Sigmoid colon (tissue), 7 donors: ENCODE measurements around the gene FGFR4. TPM values are rescaled to one million over a fixed set of nuclear protein-coding genes. Genes with fewer than 3 reads are reported as not detected.

Experiments
- DNase-seq: peaks from one replicate; pipeline ENCODE4 v3.0.0-alpha.2; 2019
- H3K27ac ChIP-seq, 4 donors: fragments of 200-600 bp; sonication (generic); one replicate each; pipeline ENCODE4 v1.5.1; 2016 to 2019; ENCODE audit warnings: mild to moderate bottlenecking in 1 of 4
- H3K27me3 ChIP-seq, 3 donors: fragments of 200-600 bp; sonication (generic); one replicate each; pipeline ENCODE4 v1.5.1; 2019; ENCODE audit warnings: mild to moderate bottlenecking in 1 of 3
- H3K36me3 ChIP-seq, 4 donors: fragments of 200-600 bp; sonication (generic); one replicate each; pipeline ENCODE4 v1.5.1; 2016 to 2019
- H3K4me1 ChIP-seq, 4 donors: fragments of 200-600 bp; sonication (generic); one replicate each; pipeline ENCODE4 v1.5.1; 2017 to 2019
- H3K4me3 ChIP-seq, 4 donors: fragments of 200-600 bp; sonication (generic); one replicate each; pipeline ENCODE4 v1.5.1; 2017 to 2019; ENCODE audit warnings: mild to moderate bottlenecking in 2 of 4, moderate library complexity in 1 of 4
- H3K9me3 ChIP-seq, 4 donors: fragments of 200-600 bp in 3 of 4; sonication (generic) in 3 of 4; one replicate each; pipeline versions ENCODE4 v1.5.1 to v1.6.1; 2013 to 2019
- CTCF ChIP-seq, 4 experiments: fragments of 450-650 bp in 3 of 4; fragments of 200-600 bp in 1 of 4; IDR thresholded peaks; one replicate each; pipeline ENCODE4 v1.5.1; 2016 to 2019; ENCODE audit warnings: antibody characterized with exemption in 4 of 4, mild to moderate bottlenecking in 3 of 4, moderate library complexity in 2 of 4
- EP300 ChIP-seq, 4 donors: sonication (generic); formaldehyde crosslinking; IDR thresholded peaks; one replicate each; pipeline ENCODE4 v1.6.1; 2017; ENCODE audit warnings: antibody characterized with exemption in 4 of 4
- POLR2A ChIP-seq, 2 donors: fragments of 450-650 bp; IDR thresholded peaks; one replicate each; pipeline ENCODE4 v1.6.1; 2016; ENCODE audit warnings: antibody characterized with exemption in 2 of 2, mild to moderate bottlenecking in 2 of 2, moderate library complexity in 2 of 2
- POLR2AphosphoS5 ChIP-seq, 4 donors: sonication (generic); formaldehyde crosslinking; IDR thresholded peaks; one replicate each; pipeline ENCODE4 v1.6.1; 2017; ENCODE audit warnings: antibody characterized with exemption in 4 of 4
- WGBS, 2 donors: extraction: QIAGEN DNeasy Blood & Tissue Kit; methylation state at CpG; one replicate each; pipeline ENCODE4 v1.1.7; 2013; 5-methylcytosine and 5-hydroxymethylcytosine counted together
- intact Hi-C: fragments of 100-400 bp; cut with DNase I; formaldehyde crosslinking; loops from one replicate; pipeline ENCODE4 v1.15.1; 2023
- polyA plus RNA-seq, 3 donors: library from polyadenylated mRNA; stranded (reverse); fragments of 200-250 nt; gene quantifications; one replicate each; pipeline ENCODE4 v1.2.3, GENCODE V29; 2013
- total RNA-seq, 4 donors: library from RNA; depleted of rRNA; stranded (reverse); fragments of >200 nt; gene quantifications; one replicate each; pipeline ENCODE4 v1.1.0, GENCODE V29; 2016
- donor health status: healthy with polysubstance abuse.
- donor health status: Bipolar disorder and iron deficiency.
- donor health status: healthy.

FGFR4 gene
- total and polyA plus RNA-seq, 7 donors, result 3.0 to 45.0 (median 6.6) TPM

DNA sequence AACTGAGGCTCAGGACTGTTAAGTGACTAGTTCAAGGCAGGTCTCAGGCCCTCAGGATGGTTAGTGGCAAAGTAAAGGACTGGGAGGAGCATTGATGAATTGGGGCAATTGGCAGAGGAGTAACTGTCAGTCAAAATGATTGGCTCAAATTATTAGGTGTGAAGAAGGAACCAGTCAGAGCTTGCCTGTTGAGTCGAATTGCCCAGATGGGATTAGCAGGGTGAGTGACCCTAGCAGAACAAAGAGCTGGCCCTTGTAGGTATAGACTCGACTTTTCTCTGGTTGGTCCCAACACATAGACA lies 44.3 kb downstream of the FGFR4 start:
- Histone ChIP-seq H3K27ac (peak overlapping the region in 2 of 4 donors; percentile 94 to 95), H3K36me3 (peaks cover 0 to 10% (median 0%) of the 10 kb centered on the region in 4 donors), H3K9me3 (no peaks in the 10 kb centered on the region), H3K4me3 (no peak overlapping the region), H3K4me1 (peaks cover 0 to 32% (median 26%) of the 10 kb centered on the region in 4 donors), H3K27me3 (no peaks in the 10 kb centered on the region)
- DNase-seq, result no peak
- WGBS, 2 donors, result 60 to 75% methylated on average over 2 of the region's 2 CpGs
- no peak for TF ChIP-seq POLR2AphosphoS5 (IDR thresholded peaks at IDR 0.05)
- TF ChIP-seq POLR2A (IDR thresholded peaks at IDR 0.05), result no peak
- no peak for TF ChIP-seq EP300 (IDR thresholded peaks at IDR 0.05)
- no peak for TF ChIP-seq CTCF (IDR thresholded peaks at IDR 0.05)
- intact Hi-C loops, result no loop called here

- H3K4me1 ChIP-seq, result peaks cover 0 to 38% (median 32%) of the 10 kb centered on the region in 4 donors
- peak overlapping the region; percentile 86 to 95 (median 93) for H3K27ac ChIP-seq
- peaks cover 0 to 15% (median 0%) of the 10 kb centered on the region in 4 donors for H3K36me3 ChIP-seq
- peak overlapping the region in 3 of 4 donors; percentile 57 to 86 (median 74) for H3K4me3 ChIP-seq
- H3K27me3 ChIP-seq, result no peaks in the 10 kb centered on the region
- TF ChIP-seq EP300 (IDR thresholded peaks at IDR 0.05) (no peak), CTCF (IDR thresholded peaks at IDR 0.05) (no peak), POLR2A (IDR thresholded peaks at IDR 0.05) (no peak), POLR2AphosphoS5 (IDR thresholded peaks at IDR 0.05) (no peak)
- DNase-seq, result peak; percentile 66
- 82 to 89% methylated on average over 31 of the region's 31 CpGs for WGBS, 2 donors
- no peaks in the 10 kb centered on the region for H3K9me3 ChIP-seq
- intact Hi-C loops, result loop anchor here (2.0 kb wide), 1 partner anchor 15 kb away; no protein-coding TSS in a partner anchor
Measured at GRCh38 chr5:177131352-177132135, 44.8 kb downstream of the FGFR4 start.

DNA sequence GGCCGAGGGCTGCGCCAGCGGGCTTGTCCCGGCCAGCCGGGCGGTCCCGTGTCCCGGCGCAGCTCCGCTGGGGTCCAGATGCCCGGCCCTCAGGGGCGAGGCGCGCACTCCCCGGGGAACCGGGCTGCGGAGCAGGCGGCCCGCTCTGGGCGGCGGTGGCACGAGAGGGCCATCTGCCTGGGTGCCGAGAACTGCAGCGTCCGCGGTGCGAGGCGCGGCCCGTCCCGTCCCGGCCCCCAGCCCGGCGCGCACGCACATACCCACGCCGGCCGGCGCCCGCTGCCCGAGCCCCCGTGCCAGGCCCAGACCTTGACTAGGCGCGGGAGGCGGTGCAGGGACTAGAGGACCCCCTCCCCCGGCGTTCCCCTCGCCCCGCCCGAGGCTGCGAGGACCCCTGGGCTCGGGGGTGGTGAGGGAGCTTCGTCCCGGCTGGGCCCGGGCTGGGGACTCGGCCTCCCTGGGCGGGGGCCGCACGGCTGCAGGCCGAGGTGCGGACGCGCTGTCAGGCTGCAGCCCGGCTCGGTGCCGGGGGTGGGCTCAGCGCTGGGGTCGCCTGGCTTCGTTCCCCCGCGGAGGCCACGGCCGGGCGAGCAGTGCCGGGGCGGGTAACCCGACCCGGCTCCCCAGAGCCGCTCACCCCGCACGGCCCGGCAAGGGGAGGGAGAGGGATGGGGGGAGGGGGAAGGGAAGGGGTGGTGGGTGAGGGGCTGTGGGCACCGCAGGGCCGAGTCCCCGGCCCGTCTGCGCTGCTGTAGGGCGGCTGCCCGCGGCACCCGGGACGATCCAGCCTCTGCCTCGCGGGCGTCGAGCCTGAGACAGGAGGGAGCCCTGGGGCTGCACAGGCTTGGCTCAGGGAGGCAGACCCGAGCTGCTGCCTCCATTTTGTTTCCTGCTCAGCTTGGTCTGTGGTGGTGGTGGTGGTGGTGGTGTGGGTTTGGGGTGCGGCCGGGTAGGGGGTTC lies 45.7 kb downstream of the FGFR4 start:
- peaks cover 0 to 47% (median 40%) of the 10 kb centered on the region in 4 donors for H3K4me1 ChIP-seq
- H3K27ac ChIP-seq, result peak overlapping the region; percentile 86 to 95 (median 93)
- 49 to 83% methylated on average over 100 of the region's 100 CpGs for WGBS, 2 donors
- intact Hi-C loops, result loop anchor here (2.0 kb wide), 1 partner anchor 16 kb away; no protein-coding TSS in a partner anchor
- H3K4me3 ChIP-seq, result peak overlapping the region; percentile 32 to 86 (median 66)
- TF ChIP-seq POLR2A (IDR thresholded peaks at IDR 0.05) (no peak), CTCF (IDR thresholded peaks at IDR 0.05) (no peak), POLR2AphosphoS5 (IDR thresholded peaks at IDR 0.05) (no peak), EP300 (IDR thresholded peaks at IDR 0.05) (no peak)
- no peaks in the 10 kb centered on the region for H3K27me3 ChIP-seq
- no peaks in the 10 kb centered on the region for H3K9me3 ChIP-seq
- H3K36me3 ChIP-seq, result peaks cover 0 to 23% (median 0%) of the 10 kb centered on the region in 4 donors
- peak; percentile 69 for DNase-seq

DNA sequence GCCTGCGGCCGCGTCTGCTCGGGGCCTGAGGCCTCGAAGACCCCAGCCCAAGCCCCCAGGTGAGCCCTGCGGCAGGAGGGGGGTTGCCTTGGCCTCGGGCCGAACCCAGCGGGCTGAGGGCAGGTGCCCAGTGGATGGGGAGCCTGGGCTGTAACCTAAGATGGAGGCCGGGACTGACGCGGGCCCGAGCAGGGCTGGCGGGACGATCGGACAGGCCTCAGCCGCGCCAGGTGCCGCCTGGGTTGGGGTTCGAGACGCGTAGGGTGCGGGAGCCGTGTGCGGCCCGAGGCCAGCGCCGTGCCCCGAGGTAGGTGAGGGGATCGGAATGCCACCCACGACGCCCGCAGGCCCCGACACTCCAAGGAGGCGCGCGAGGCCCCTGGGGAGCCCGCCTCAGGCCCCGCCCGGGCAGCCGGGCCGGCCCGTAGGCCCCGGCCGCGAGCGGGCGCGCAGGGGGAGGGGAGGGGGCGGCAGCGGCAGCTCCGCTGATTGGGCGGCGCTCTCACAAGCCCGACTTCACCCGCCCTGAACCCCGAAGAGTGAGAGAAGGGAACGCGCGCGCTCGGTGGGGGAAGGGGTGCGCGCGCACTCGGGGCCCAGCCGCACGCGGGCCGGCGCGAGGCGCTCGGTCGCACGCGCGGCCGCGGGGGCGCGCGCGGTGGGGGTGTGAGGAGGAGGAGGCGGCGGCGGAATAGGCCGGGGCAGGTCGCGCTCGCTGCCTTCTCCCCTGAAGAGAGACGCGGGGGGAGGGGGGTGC lies 46.6 kb downstream of the FGFR4 start, which contains the start of gene NSD1:
TSS of gene NSD1 (plus strand) at position 678 of the 757 bp plus-strand sequence. CDS start 1,331 bp downstream, outside the sequence.
- no peaks in the 10 kb centered on the region for H3K9me3 ChIP-seq
- H3K4me3 ChIP-seq, result peak within 1 kb of the TSS; percentile 57 to 86 (median 74)
- peaks cover 0 to 32% (median 0%) of the 10 kb centered on the region in 4 donors for H3K36me3 ChIP-seq
- peak; percentile 96 for DNase-seq
- peaks cover 0 to 55% (median 47%) of the 10 kb centered on the region in 4 donors for H3K4me1 ChIP-seq
- no peaks in the 10 kb centered on the region for H3K27me3 ChIP-seq
- TF ChIP-seq POLR2A (IDR thresholded peaks at IDR 0.05) (no peak), POLR2AphosphoS5 (IDR thresholded peaks at IDR 0.05) (peak; percentile 37 to 82 (median 62))
- intact Hi-C loops, result loop anchor here (2.0 kb wide), 1 partner anchor 16 kb away; no protein-coding TSS in a partner anchor
- H3K27ac ChIP-seq, result peak within 1 kb of the TSS; percentile 86 to 95 (median 93)
- 1 to 6% methylated on average over 91 to 93 of the region's 93 CpGs for WGBS, 2 donors
